HG03354 (cell line): ENCODE results near the gene MAP3K1.
"Not testable (repeated sequence)": the region's sequence is repeated elsewhere in the genome, so short reads cannot be mapped to it uniquely, and the experiment has no call there.

ENCODE experiments used
- ATAC-seq: cut with Tn5 transposase; IDR thresholded peaks from one replicate; pipeline ENCODE4 v1.9.1; 2021; ENCODE audit warnings: mild to moderate bottlenecking; ENCODE audit not compliant: unreplicated experiment, poor library complexity, severe bottlenecking

The MAP3K1 gene

GRCh38 chr5:56814963-56815657 is at the start of gene MAP3K1:
Gene MAP3K1, plus strand, starts transcription at chr5:56815549. Its CDS starts 25 bp downstream, at chr5:56815574.
- peak; percentile 61 for ATAC-seq

GRCh38 chr5:56766926-56767325 is 48.4 kb upstream of the MAP3K1 start:
- no peak for ATAC-seq

GRCh38 chr5:56769875-56770604 is 45.3 kb upstream of the MAP3K1 start:
- ATAC-seq = no peak

GRCh38 chr5:56772767-56773166 is 42.6 kb upstream of the MAP3K1 start:
- no peak for ATAC-seq

GRCh38 chr5:56774957-56775356 is 40.4 kb upstream of the MAP3K1 start:
- no peak for ATAC-seq

GRCh38 chr5:56776212-56776846 is 39.0 kb upstream of the MAP3K1 start:
- ATAC-seq = not testable (repeated sequence)

- ATAC-seq = no peak
These were observed 32.1 kb upstream of the MAP3K1 start for GRCh38 chr5:56783261-56783660.

- no peak for ATAC-seq
These were observed 29.0 kb upstream of the MAP3K1 start for GRCh38 chr5:56786346-56786745.

- no peak for ATAC-seq
These were observed 24.0 kb upstream of the MAP3K1 start for GRCh38 chr5:56791396-56791795.

GRCh38 chr5:56798521-56798920 is 16.8 kb upstream of the MAP3K1 start:
- ATAC-seq = no peak

- ATAC-seq = no peak
These were observed 15.2 kb upstream of the MAP3K1 start for GRCh38 chr5:56800186-56800585.

GRCh38 chr5:56801256-56801655 is 14.1 kb upstream of the MAP3K1 start:
- no peak for ATAC-seq

- no peak for ATAC-seq
These were observed 13.1 kb upstream of the MAP3K1 start for GRCh38 chr5:56802205-56802604.

GRCh38 chr5:56803025-56803424 is 12.3 kb upstream of the MAP3K1 start:
- no peak for ATAC-seq

- no peak for ATAC-seq
These were observed 11.5 kb upstream of the MAP3K1 start for GRCh38 chr5:56803894-56804293.

- no peak for ATAC-seq
These were observed 7.7 kb upstream of the MAP3K1 start for GRCh38 chr5:56807679-56808078.

GRCh38 chr5:56808211-56808610 is 7.1 kb upstream of the MAP3K1 start:
- ATAC-seq = no peak

- no peak for ATAC-seq
These were observed 4.5 kb upstream of the MAP3K1 start for GRCh38 chr5:56810826-56811225.

GRCh38 chr5:56812110-56812509 is 3.2 kb upstream of the MAP3K1 start:
- ATAC-seq = no peak

GRCh38 chr5:56813302-56813701 is 2.0 kb upstream of the MAP3K1 start:
- no peak for ATAC-seq
